PFSK-1 (cell line): Measurements from ENCODE around the gene PIEZO2.

Experiments
- FOXP2 ChIP-seq: optimal IDR thresholded peaks from 2 replicates; pipeline ENCODE3; 2011; ENCODE audit warnings: borderline replicate concordance, control low read depth, inconsistent platforms; ENCODE audit not compliant: insufficient read depth; ENCODE audit errors: extremely low read length, extremely low read depth
- POLR2AphosphoS5 ChIP-seq: IDR thresholded peaks from 2 replicates; pipeline ENCODE4 v1.6.1; 2012; ENCODE audit warnings: low read depth, mild to moderate bottlenecking, control low read depth, low read length, moderate library complexity
- SIN3A ChIP-seq: IDR thresholded peaks from 2 replicates; pipeline ENCODE4 v1.6.1; 2012; ENCODE audit warnings: mild to moderate bottlenecking, low read length, moderate library complexity, borderline replicate concordance; ENCODE audit not compliant: insufficient read depth
- TAF1 ChIP-seq: IDR thresholded peaks from 2 replicates; pipeline ENCODE4 v1.6.1; 2012; ENCODE audit warnings: low read length, control low read depth, borderline replicate concordance; ENCODE audit not compliant: insufficient read depth
- TF ChIP-seq, protein P1 (sequence below), 2 experiments: IDR thresholded peaks; 2 replicates each; pipeline versions ENCODE4 v1.6.1 to v1.8.0; 2011 to 2012; ENCODE audit warnings: low read depth in 2 of 2, low read length in 2 of 2, control low read depth in 1 of 2, inconsistent platforms in 1 of 2, mild to moderate bottlenecking in 1 of 2, moderate library complexity in 1 of 2; ENCODE audit not compliant: insufficient read depth in 1 of 2

Gene PIEZO2

DNA sequence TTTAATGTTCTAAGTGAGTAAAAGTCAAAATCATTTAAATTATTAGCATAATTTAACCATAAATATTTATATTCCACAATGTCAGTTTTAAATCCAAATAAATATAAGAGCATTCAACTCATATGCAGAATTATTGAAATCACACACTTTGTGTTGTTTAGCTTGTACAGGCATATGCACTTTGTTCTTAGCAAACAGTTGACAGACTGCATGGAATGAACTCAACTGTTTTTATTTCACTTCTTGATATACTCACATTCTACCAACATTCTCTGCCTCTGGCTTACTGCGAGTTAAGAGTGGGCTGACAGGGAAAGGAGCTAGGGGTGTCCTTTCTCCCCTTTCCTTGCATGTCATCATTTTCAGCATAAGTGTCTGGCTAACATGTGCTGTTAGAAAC lies 7.6 kb upstream of the PIEZO2 start:
- TF ChIP-seq TAF1 (no peak), SIN3A (no peak), POLR2AphosphoS5 (no peak), FOXP2 (no peak)
- TF ChIP-seq, protein P1, sequence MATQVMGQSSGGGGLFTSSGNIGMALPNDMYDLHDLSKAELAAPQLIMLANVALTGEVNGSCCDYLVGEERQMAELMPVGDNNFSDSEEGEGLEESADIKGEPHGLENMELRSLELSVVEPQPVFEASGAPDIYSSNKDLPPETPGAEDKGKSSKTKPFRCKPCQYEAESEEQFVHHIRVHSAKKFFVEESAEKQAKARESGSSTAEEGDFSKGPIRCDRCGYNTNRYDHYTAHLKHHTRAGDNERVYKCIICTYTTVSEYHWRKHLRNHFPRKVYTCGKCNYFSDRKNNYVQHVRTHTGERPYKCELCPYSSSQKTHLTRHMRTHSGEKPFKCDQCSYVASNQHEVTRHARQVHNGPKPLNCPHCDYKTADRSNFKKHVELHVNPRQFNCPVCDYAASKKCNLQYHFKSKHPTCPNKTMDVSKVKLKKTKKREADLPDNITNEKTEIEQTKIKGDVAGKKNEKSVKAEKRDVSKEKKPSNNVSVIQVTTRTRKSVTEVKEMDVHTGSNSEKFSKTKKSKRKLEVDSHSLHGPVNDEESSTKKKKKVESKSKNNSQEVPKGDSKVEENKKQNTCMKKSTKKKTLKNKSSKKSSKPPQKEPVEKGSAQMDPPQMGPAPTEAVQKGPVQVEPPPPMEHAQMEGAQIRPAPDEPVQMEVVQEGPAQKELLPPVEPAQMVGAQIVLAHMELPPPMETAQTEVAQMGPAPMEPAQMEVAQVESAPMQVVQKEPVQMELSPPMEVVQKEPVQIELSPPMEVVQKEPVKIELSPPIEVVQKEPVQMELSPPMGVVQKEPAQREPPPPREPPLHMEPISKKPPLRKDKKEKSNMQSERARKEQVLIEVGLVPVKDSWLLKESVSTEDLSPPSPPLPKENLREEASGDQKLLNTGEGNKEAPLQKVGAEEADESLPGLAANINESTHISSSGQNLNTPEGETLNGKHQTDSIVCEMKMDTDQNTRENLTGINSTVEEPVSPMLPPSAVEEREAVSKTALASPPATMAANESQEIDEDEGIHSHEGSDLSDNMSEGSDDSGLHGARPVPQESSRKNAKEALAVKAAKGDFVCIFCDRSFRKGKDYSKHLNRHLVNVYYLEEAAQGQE (IDR thresholded peaks at IDR 0.05; ENCODE audit: insufficient read depth in 1 of 2, low read depth in 2 of 2, low read length in 2 of 2), result no peak

DNA sequence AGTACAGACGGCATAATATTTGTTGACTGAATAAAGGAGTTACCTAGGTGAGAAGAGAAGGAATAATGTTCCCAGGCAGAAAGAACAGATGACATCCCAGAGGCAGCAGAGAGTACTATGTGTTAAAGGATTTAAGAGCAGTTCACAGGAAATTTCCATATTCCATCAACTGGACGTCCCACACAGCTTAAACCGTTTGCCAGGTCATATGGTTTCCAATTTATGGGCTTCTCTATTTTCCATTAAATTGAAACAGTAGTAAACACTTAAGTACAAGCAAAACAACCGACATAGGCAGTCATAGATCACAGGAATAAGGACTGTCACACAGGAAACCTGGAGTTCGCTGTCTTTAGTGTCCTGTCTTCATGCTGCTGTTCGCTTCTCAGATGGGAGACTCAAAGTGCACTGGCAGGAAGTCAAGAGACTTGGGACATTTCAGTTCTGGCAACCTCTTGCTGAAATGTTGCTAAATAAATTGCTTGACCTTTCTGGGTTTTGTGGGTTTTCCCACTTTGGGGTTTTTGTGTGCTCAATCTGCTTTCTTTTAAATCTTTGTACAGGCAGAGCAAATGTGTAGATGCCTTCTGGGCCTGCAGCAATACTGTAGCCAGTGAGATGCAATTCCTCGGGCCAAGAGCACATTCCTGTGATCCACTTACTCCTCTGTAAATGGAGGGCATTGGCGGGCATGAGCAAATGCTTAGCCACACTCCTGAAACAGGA lies 5.8 kb upstream of the PIEZO2 start:
- TF ChIP-seq FOXP2 (no peak), TAF1 (no peak), POLR2AphosphoS5 (no peak), SIN3A (no peak)
- TF ChIP-seq, protein P1 (IDR thresholded peaks at IDR 0.05; ENCODE audit: insufficient read depth in 1 of 2, low read depth in 2 of 2, low read length in 2 of 2), result no peak

DNA sequence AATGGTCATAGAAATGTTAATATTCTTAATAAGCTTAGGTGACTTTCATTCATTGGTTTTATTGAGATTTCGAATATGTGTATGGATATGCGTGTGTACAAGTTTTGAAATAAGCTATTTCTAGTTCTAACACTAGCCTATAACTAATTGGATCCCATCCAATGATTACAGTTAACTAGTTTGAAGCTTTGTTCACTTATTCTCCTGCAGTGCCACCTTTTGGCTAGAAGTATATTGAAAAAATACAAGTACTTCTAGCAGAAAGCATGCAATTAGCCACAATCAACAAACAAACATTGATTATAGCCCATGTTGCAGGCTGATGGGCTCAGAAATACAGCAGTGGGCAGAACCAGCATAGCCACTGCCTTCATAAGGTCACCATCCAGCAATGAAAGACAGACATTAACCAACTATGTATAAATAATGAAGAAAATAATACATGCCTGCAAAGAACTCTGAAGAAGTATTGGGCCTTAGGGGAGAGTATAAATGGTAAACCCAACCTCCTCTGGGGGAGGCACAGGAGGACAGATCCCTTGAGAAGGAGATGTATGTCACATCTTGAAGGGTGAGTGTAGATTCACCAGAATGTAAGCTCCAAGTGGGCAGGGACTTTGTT lies 5.1 kb upstream of the PIEZO2 start:
- TF ChIP-seq TAF1 (no peak), FOXP2 (no peak), POLR2AphosphoS5 (no peak), SIN3A (no peak)
- TF ChIP-seq, protein P1 (IDR thresholded peaks at IDR 0.05; ENCODE audit: insufficient read depth in 1 of 2, low read depth in 2 of 2, low read length in 2 of 2), result no peak

DNA sequence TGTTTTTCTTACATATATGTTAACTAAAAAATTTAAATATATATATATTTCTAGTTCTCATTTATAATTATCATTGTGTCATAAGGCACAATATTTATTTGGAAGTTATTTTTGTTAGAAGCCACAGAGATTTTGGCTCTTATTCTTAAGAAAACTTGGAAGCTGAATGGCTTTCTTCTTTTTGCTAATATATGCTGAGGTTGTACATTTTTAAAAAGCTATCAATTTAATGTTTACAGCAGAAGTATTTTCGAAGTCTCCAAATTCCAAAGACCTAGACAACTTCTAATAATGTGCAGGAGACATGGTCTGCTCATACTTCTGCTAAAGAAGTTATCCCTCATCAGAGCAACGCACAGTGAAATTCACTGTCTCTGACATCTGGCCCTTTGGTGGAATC lies 3.7 kb upstream of the PIEZO2 start:
- TF ChIP-seq FOXP2, result no peak
- TF ChIP-seq POLR2AphosphoS5, result no peak
- TF ChIP-seq TAF1, result no peak
- no peak for TF ChIP-seq SIN3A
- TF ChIP-seq, protein P1 (IDR thresholded peaks at IDR 0.05; ENCODE audit: insufficient read depth in 1 of 2, low read depth in 2 of 2, low read length in 2 of 2), result no peak

DNA sequence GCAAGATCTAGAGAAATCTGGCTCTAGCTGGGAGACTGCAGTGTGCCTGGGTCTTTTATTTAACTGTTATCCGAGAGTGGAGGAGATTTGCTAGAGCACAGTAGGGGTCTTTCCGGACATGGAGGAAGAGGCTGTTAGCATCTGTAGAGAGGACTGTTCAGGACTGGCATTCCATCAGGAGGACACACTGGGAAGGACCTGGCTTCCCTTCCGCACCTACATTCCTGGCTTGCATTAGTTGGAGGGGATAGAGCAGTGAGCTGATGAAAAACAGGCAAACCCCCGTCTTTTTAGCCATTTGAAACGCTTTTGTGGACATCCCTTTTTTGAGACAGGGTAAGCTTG lies 874 bp upstream of the PIEZO2 start:
- TF ChIP-seq TAF1 (no peak), POLR2AphosphoS5 (no peak), SIN3A (no peak)
- TF ChIP-seq, protein P1 (IDR thresholded peaks at IDR 0.05; ENCODE audit: insufficient read depth in 1 of 2, low read depth in 2 of 2, low read length in 2 of 2), result no peak
